GM19467 (cell line): ENCODE data around the gene SMARCA2.

Experiments
- ATAC-seq: cut with Tn5 transposase; IDR thresholded peaks from one replicate; pipeline ENCODE4 v1.9.1; 2021; ENCODE audit warnings: mild to moderate bottlenecking, moderate library complexity; ENCODE audit not compliant: unreplicated experiment

The SMARCA2 gene

DNA sequence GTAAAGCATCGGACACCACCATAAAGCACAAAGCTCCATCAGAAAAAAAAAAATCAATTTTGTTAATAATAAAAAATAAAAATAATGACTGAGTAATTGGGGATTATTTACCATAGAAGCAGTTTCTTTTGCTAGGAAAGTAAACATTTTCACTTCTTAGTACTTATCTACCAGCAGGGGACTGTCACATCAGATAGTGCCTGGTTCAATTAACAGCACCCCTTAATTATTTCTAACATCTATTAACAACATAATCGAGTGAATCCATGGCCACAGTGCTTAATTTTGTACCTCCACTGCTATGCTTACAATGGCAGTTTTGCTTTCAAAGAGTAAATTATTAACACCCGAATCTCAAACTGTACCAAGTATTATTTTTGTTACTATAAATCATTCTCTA lies 221.7 kb downstream of the SMARCA2 start:
- no peak for ATAC-seq

DNA sequence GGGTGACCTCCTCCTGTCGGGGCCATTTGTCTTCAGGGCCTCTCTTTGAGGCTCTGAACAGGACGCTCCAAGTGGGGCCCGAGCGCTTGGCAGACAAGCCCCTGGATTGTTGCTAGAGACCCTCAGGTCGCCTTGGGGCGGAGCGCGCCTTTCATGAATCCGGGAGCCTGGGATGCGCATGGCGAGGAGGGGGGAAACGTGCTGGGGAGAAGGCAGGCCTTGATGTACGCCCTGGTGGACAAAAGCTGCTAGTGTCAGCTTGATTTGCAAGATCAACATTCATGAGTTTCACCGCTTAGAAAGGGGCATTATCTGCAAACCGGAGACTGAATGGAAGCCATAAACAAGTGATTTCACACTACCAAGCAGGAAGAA lies 226.3 kb downstream of the SMARCA2 start:
- ATAC-seq: peak; percentile 6

DNA sequence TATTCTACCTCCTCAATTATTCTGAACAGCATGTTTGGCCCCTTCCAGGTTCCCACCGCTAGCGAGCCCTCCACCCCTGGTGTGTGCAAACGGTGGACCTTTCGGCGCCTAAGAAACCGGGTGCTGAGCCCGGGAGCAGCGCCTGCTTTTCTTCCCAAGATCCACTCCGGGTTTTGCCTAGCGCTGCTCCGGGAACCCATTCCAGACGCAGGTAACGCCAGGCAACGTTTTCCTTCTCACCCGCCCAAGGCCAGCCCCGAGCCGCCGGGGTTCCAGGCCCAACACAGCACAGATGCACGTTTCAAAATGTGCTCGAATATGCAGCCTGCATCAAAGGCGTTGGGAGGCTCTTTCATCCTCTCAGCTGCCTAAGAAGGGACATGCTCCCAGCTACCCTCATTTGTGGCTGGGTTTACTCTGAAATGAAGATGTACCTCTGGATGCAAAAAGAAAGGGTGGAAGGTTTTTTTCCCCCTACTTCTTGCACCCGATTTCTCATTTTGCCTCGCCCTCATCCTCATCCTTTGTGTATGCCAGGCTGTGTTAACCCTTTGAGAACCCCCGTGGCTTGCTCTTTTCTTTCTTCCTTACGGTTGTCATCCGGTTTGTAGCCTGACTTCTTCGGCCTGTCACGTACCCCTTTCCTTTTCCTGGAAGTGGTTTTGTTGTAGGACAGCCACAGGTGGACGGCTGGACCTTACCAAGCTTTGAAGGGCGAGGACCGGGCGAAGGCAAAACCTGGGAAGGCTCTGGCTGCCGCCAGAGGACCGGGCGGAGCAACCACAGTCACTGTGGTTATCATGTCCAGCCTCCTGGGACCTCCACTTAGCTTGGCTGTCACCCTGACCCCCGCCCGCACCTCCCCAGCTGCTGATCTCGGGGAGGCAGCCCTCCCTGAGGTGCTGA lies 226.9 kb downstream of the SMARCA2 start:
- peak; percentile 89 for ATAC-seq

DNA sequence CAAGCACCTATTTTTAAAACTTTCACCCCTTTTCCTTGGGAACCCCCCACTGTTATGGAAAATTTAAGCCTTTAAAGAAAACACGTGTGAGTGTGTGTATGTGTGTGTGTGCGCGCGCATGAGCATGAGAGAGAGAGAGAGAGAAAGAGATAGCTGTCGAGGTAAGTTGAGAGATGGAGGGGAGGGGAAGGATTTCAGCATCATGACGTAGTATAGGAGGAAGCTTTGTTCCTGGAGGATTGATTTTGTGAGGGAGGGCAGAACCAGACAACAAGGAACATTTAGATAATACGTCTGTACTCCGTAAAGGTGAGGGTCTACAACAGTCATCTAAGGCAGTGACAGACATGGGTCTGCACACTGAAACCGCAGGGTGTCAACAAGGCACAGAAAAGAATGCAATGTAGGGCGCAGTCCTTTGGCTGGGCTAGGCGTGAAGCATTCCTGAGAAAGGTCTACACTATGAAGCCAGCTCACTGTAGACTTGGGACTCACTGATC lies 227.7 kb downstream of the SMARCA2 start:
- no peak for ATAC-seq
